Suprapubic skin (tissue), 3 donors: ENCODE measurements around the gene COL4A4.

Source experiments
- CTCF ChIP-seq, 2 donors: fragments of 200-600 bp in 1 of 2; fragments of 450-650 bp in 1 of 2; sonication (generic) in 1 of 2; IDR thresholded peaks; one replicate each; pipeline ENCODE4 v1.5.1; 2016 to 2019; ENCODE audit warnings: antibody characterized with exemption in 2 of 2, mild to moderate bottlenecking in 1 of 2, moderate library complexity in 1 of 2
- POLR2AphosphoS5 ChIP-seq, 3 donors: sonication (generic); formaldehyde crosslinking; IDR thresholded peaks; one replicate each; pipeline ENCODE4 v1.6.1; 2017; ENCODE audit warnings: antibody characterized with exemption in 3 of 3

GRCh38 chr2:227146456-227146855 is 17.5 kb downstream of the COL4A4 start:
- no peak for TF ChIP-seq POLR2AphosphoS5 (IDR thresholded peaks at IDR 0.05)
- TF ChIP-seq CTCF (IDR thresholded peaks at IDR 0.05), result no peak
